Loucy (cell line): ENCODE measurements around the gene C5orf24.

Experiments
- H2AFZ ChIP-seq: fragments of 200-600 bp; sonication (generic); 2 replicates; pipeline ENCODE4 v1.6.0; 2016; ENCODE audit warnings: antibody characterized with exemption, mild to moderate bottlenecking, low read length, moderate library complexity
- H3F3A ChIP-seq: fragments of 200-600 bp; 2 replicates; pipeline ENCODE4 v1.6.0; 2016; ENCODE audit warnings: antibody characterized with exemption, low read depth, mild to moderate bottlenecking
- H3K27me3 ChIP-seq: fragments of 200-600 bp; sonication (generic); 2 replicates; pipeline ENCODE4 v1.6.1; 2014; ENCODE audit warnings: low read length, mild to moderate bottlenecking; ENCODE audit not compliant: insufficient read depth, poor library complexity, severe bottlenecking
- H3K36me3 ChIP-seq: fragments of 200-600 bp; sonication (generic); 2 replicates; pipeline ENCODE4 v1.6.1; 2016; ENCODE audit warnings: low read length; ENCODE audit not compliant: insufficient read depth
- H3K4me1 ChIP-seq: fragments of 200-600 bp; sonication (generic); 2 replicates; pipeline ENCODE4 v1.5.1; 2014; ENCODE audit warnings: low read length, mild to moderate bottlenecking; ENCODE audit not compliant: insufficient read depth, poor library complexity, severe bottlenecking
- H3K4me2 ChIP-seq: fragments of 200-600 bp; sonication (generic); 2 replicates; pipeline ENCODE4 v1.6.0; 2014; ENCODE audit warnings: antibody characterized with exemption, low read length, low read depth, mild to moderate bottlenecking; ENCODE audit not compliant: poor library complexity, severe bottlenecking
- H3K4me3 ChIP-seq: fragments of 200-600 bp; sonication (generic); 2 replicates; pipeline ENCODE4 v1.5.1; 2014; ENCODE audit warnings: low read length, mild to moderate bottlenecking, mixed read lengths; ENCODE audit not compliant: poor library complexity, severe bottlenecking
- H3K79me2 ChIP-seq: fragments of 200-600 bp; sonication (generic); 2 replicates; pipeline ENCODE4 v1.6.1; 2014; ENCODE audit warnings: low read length; ENCODE audit not compliant: insufficient read depth
- H3K9ac ChIP-seq: fragments of 200-600 bp; sonication (generic); 2 replicates; pipeline ENCODE4 v1.6.0; 2014; ENCODE audit warnings: mild to moderate bottlenecking, low read depth, low read length, moderate library complexity; ENCODE audit not compliant: poor library complexity, severe bottlenecking
- H3K9me2 ChIP-seq: fragments of 200-600 bp; sonication (generic); replicated peaks from 2 replicates; pipeline ENCODE4 v1.6.1; 2016; ENCODE audit warnings: low read depth, low read length, mixed read lengths
- H3K9me3 ChIP-seq: fragments of 200-600 bp; sonication (generic); 2 replicates; pipeline ENCODE4 v1.6.1; 2014; ENCODE audit warnings: mild to moderate bottlenecking, antibody characterized with exemption, low read length, low read depth; ENCODE audit not compliant: insufficient read depth
- H4K20me1 ChIP-seq: fragments of 200-600 bp; sonication (generic); 2 replicates; pipeline ENCODE4 v1.6.0; 2014; ENCODE audit warnings: antibody characterized with exemption, low read length, mild to moderate bottlenecking; ENCODE audit not compliant: insufficient read depth, poor library complexity, severe bottlenecking
- EZH2phosphoT487 ChIP-seq: fragments of 200-600 bp; IDR thresholded peaks from 2 replicates; pipeline ENCODE4 v1.6.1; 2018; ENCODE audit warnings: antibody characterized with exemption, mild to moderate bottlenecking, moderate library complexity, borderline replicate concordance
- TF ChIP-seq, protein P1 (sequence below): fragments of 200-600 bp; sonication (generic); conservative IDR thresholded peaks from 2 replicates; pipeline ENCODE4 v1.5.1; 2014; ENCODE audit warnings: mild to moderate bottlenecking, antibody characterized with exemption, low read length

The C5orf24 gene

GRCh38 chr5:134902071-134902801, 56.5 kb downstream of the C5orf24 start:
- Histone ChIP-seq H3K36me3 (peaks cover 4% of the 10 kb centered on the region; the same call in 1 of the 2 replicates), H2AFZ (no peak overlapping the region), H3K9me3 (no peaks in the 10 kb centered on the region), H3K4me2 (no peak overlapping the region), H3K9me2 (no peaks in the 10 kb centered on the region), H3K4me1 (peaks cover 4% of the 10 kb centered on the region), H3F3A (peaks cover 3% of the 10 kb centered on the region; the same call in 1 of the 2 replicates), H3K27me3 (no peaks in the 10 kb centered on the region), H3K4me3 (no peak overlapping the region), H3K79me2 (peaks cover 11% of the 10 kb centered on the region; the same call in 1 of the 2 replicates), H3K9ac (no peak overlapping the region), H4K20me1 (no peaks in the 10 kb centered on the region)
- TF ChIP-seq, protein P1, sequence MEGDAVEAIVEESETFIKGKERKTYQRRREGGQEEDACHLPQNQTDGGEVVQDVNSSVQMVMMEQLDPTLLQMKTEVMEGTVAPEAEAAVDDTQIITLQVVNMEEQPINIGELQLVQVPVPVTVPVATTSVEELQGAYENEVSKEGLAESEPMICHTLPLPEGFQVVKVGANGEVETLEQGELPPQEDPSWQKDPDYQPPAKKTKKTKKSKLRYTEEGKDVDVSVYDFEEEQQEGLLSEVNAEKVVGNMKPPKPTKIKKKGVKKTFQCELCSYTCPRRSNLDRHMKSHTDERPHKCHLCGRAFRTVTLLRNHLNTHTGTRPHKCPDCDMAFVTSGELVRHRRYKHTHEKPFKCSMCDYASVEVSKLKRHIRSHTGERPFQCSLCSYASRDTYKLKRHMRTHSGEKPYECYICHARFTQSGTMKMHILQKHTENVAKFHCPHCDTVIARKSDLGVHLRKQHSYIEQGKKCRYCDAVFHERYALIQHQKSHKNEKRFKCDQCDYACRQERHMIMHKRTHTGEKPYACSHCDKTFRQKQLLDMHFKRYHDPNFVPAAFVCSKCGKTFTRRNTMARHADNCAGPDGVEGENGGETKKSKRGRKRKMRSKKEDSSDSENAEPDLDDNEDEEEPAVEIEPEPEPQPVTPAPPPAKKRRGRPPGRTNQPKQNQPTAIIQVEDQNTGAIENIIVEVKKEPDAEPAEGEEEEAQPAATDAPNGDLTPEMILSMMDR, result no peak
- no peak for TF ChIP-seq EZH2phosphoT487

GRCh38 chr5:134904610-134905245, 59.0 kb downstream of the C5orf24 start, which contains the start of gene PCBD2:
Gene PCBD2, plus strand, starts transcription at chr5:134905131. Its CDS starts 9 bp downstream, at chr5:134905140.
- Histone ChIP-seq H3K4me2 (peak within 1 kb of the TSS; percentile 71), H3F3A (peaks cover 3% of the 10 kb centered on the region; the same call in 1 of the 2 replicates), H3K36me3 (no peaks in the 10 kb centered on the region; the same call in 1 of the 2 replicates), H3K79me2 (peaks cover 12% of the 10 kb centered on the region; the same call in 1 of the 2 replicates), H3K4me1 (peaks cover 4% of the 10 kb centered on the region), H3K9ac (peak within 1 kb of the TSS; percentile 91), H2AFZ (peak within 1 kb of the TSS; percentile 97), H3K27me3 (no peaks in the 10 kb centered on the region), H4K20me1 (no peaks in the 10 kb centered on the region), H3K4me3 (peak within 1 kb of the TSS; percentile 96), H3K9me3 (no peaks in the 10 kb centered on the region), H3K9me2 (no peaks in the 10 kb centered on the region)
- no peak for TF ChIP-seq EZH2phosphoT487
- TF ChIP-seq, protein P1, result peak; percentile 59

DNA sequence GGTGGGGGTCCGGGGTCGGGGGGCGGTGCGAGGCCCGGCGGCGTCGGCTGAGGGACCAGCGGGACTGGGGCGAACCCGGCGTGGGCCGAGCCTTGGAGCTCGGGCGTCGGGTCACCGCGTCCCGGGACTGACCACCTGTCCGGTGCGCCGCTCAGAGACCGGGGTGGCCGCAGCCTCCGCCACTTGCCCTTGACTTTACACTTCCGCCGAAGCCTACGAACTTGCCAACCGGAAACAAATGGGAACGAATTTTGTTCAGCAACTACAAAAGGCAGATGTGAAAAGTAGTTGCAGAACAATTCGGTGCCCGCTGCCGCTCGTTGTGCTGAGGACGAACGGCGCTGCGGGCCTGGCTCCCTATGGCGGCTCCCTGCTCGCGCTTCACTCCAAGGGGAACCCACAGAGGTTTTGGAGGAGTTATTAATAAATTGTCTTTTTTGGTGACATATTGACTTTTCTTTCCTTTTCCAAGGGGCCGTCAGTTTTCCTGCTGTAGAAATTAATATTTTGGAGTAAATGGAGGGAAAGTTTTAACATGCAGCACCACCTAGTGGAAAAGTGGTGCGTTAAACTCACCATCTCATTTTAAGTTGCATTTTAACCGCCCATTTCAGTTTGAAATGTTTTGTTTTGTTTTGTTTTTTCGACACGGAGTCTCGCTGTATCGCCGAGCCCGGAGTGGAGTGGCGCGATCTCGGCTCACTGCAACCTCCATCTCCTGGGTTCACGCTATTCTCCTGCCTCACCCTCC, 59.7 kb downstream of the C5orf24 start:
- peaks cover 12% of the 10 kb centered on the region; the same call in 1 of the 2 replicates for H3K79me2 ChIP-seq
- TF ChIP-seq EZH2phosphoT487, result no peak
- TF ChIP-seq, protein P1, result peak; percentile 60
- peak overlapping the region; percentile 70 for H3K4me2 ChIP-seq
- H3K36me3 ChIP-seq, result no peaks in the 10 kb centered on the region
- no peaks in the 10 kb centered on the region for H4K20me1 ChIP-seq
- H3K9me3 ChIP-seq, result no peaks in the 10 kb centered on the region
- peaks cover 4% of the 10 kb centered on the region for H3K4me1 ChIP-seq
- H3K27me3 ChIP-seq, result no peaks in the 10 kb centered on the region
- no peaks in the 10 kb centered on the region for H3K9me2 ChIP-seq
- H2AFZ ChIP-seq, result peak overlapping the region; percentile 97
- peak overlapping the region; percentile 96 for H3K4me3 ChIP-seq
- H3F3A ChIP-seq, result peaks cover 3% of the 10 kb centered on the region; the same call in 1 of the 2 replicates
- peak overlapping the region; percentile 91 for H3K9ac ChIP-seq
